Keratinocyte (primary cell): ENCODE data around the gene RETSAT.
"Not testable (repeated sequence)": the region's sequence is repeated elsewhere in the genome, so short reads cannot be mapped to it uniquely, and the experiment has no call there.

Experiments
- CTCF ChIP-seq, 3 experiments: IDR thresholded peaks in 1 of 3; conservative IDR thresholded peaks in 1 of 3; optimal IDR thresholded peaks in 1 of 3; 2 replicates in 2 of 3; 3 replicates in 1 of 3; pipeline versions ENCODE3 to v1.5.1; 2011; ENCODE audit warnings: low read length in 3 of 3, mild to moderate bottlenecking in 3 of 3, moderate library complexity in 2 of 3, control low read depth in 1 of 3, inconsistent platforms in 1 of 3; ENCODE audit not compliant: insufficient read depth in 2 of 3; ENCODE audit errors: extremely low read depth in 1 of 3
- EZH2 ChIP-seq: IDR thresholded peaks from one replicate; pipeline ENCODE4 v1.6.1; 2012; ENCODE audit warnings: inconsistent platforms, mild to moderate bottlenecking, low read length, moderate library complexity

- not testable (repeated sequence) for TF ChIP-seq CTCF (optimal IDR thresholded peaks at IDR 0.05 in 1 of 3, IDR thresholded peaks at IDR 0.05 in 1 of 3, conservative IDR thresholded peaks at IDR 0.05 in 1 of 3; ENCODE audit: extremely low read depth in 1 of 3, insufficient read depth in 2 of 3, low read length in 3 of 3); EZH2
Observed at GRCh38 chr2:85315921-85316320, 38.4 kb downstream of the RETSAT start.
